Fibroblast of gingiva (primary cell): ENCODE measurements around the gene EFNA5.

Experiments used
- DNase-seq: peaks from one replicate; pipeline ENCODE4 v3.0.0-alpha.2; 2011; ENCODE audit warnings: low read depth

The EFNA5 gene

GRCh38 chr5:107544476-107544875 lies 126.3 kb downstream of the EFNA5 start:
- no peak for DNase-seq

GRCh38 chr5:107543868-107544267 lies 126.9 kb downstream of the EFNA5 start:
- no peak for DNase-seq

GRCh38 chr5:107542831-107543231 lies 127.9 kb downstream of the EFNA5 start:
- peak; percentile 94 for DNase-seq

GRCh38 chr5:107542428-107542827 lies 128.3 kb downstream of the EFNA5 start:
- peak; percentile 93 for DNase-seq

GRCh38 chr5:107541400-107541799 lies 129.3 kb downstream of the EFNA5 start:
- DNase-seq = no peak

- no peak for DNase-seq
Observed at GRCh38 chr5:107539726-107540330, 130.9 kb downstream of the EFNA5 start.

- no peak for DNase-seq
Observed at GRCh38 chr5:107538805-107539445, 131.8 kb downstream of the EFNA5 start.

GRCh38 chr5:107538331-107538730 lies 132.4 kb downstream of the EFNA5 start:
- no peak for DNase-seq

GRCh38 chr5:107535849-107536248 lies 134.9 kb downstream of the EFNA5 start:
- no peak for DNase-seq

GRCh38 chr5:107533910-107534876 lies 136.5 kb downstream of the EFNA5 start:
- DNase-seq = no peak

- no peak for DNase-seq
Observed at GRCh38 chr5:107532916-107533315, 137.8 kb downstream of the EFNA5 start.

- no peak for DNase-seq
Observed at GRCh38 chr5:107532169-107532878, 138.4 kb downstream of the EFNA5 start.

- DNase-seq = no peak
Observed at GRCh38 chr5:107531308-107531707, 139.4 kb downstream of the EFNA5 start.

- no peak for DNase-seq
Observed at GRCh38 chr5:107529618-107530017, 141.1 kb downstream of the EFNA5 start.

- DNase-seq = no peak
Observed at GRCh38 chr5:107526270-107526937, 144.3 kb downstream of the EFNA5 start.

GRCh38 chr5:107524111-107524510 lies 146.6 kb downstream of the EFNA5 start:
- no peak for DNase-seq

GRCh38 chr5:107523029-107523680 lies 147.6 kb downstream of the EFNA5 start:
- DNase-seq = no peak

GRCh38 chr5:107522456-107522855 lies 148.3 kb downstream of the EFNA5 start:
- no peak for DNase-seq

GRCh38 chr5:107519900-107520354 lies 150.8 kb downstream of the EFNA5 start:
- no peak for DNase-seq

- no peak for DNase-seq
Observed at GRCh38 chr5:107518616-107519015, 152.1 kb downstream of the EFNA5 start.

GRCh38 chr5:107518190-107518589 lies 152.5 kb downstream of the EFNA5 start:
- DNase-seq = no peak
